NCI-H524 treated with DMSO at 0.1 percent for 48 hours (cell line): ENCODE data around the gene RPH3AL.

ENCODE experiments used
- DNase-seq: peaks from one replicate; lab custom pipeline; 2025; lab: John Stamatoyannopoulos, UW

Gene RPH3AL

GRCh38 chr17:353213-353837, 718 bp upstream of the RPH3AL start:
- no peak for DNase-seq

- no peak for DNase-seq
Observed at GRCh38 chr17:351875-352420, 659 bp downstream of the RPH3AL start.

- no peak for DNase-seq
Observed at GRCh38 chr17:351449-351738, 1.2 kb downstream of the RPH3AL start.

- no peak for DNase-seq
Observed at GRCh38 chr17:350706-351448, 1.7 kb downstream of the RPH3AL start.

GRCh38 chr17:349666-350065, 2.9 kb downstream of the RPH3AL start:
- DNase-seq = no peak

GRCh38 chr17:348692-349425, 3.7 kb downstream of the RPH3AL start:
- DNase-seq = no peak

GRCh38 chr17:348012-348411, 4.6 kb downstream of the RPH3AL start:
- no peak for DNase-seq

- no peak for DNase-seq
Observed at GRCh38 chr17:347309-347899, 5.2 kb downstream of the RPH3AL start.

- no peak for DNase-seq
Observed at GRCh38 chr17:345992-346785, 6.4 kb downstream of the RPH3AL start.

- no peak for DNase-seq
Observed at GRCh38 chr17:345261-345660, 7.3 kb downstream of the RPH3AL start.

GRCh38 chr17:343875-344752, 8.5 kb downstream of the RPH3AL start:
- DNase-seq = no peak

- no peak for DNase-seq
Observed at GRCh38 chr17:343211-343610, 9.4 kb downstream of the RPH3AL start.

GRCh38 chr17:340074-340473, 12.5 kb downstream of the RPH3AL start:
- no peak for DNase-seq

GRCh38 chr17:339193-340061, 13.2 kb downstream of the RPH3AL start:
- no peak for DNase-seq

GRCh38 chr17:338442-339192, 14.0 kb downstream of the RPH3AL start:
- DNase-seq = no peak

- DNase-seq = no peak
Observed at GRCh38 chr17:337866-338265, 14.7 kb downstream of the RPH3AL start.

- no peak for DNase-seq
Observed at GRCh38 chr17:337453-337852, 15.2 kb downstream of the RPH3AL start.

GRCh38 chr17:337022-337420, 15.6 kb downstream of the RPH3AL start:
- DNase-seq = no peak
